HepG2 (cell line): Measurements from ENCODE around the gene UBL7. TPM values are rescaled to one million over a fixed set of nuclear protein-coding genes. Genes with fewer than 3 reads are reported as not detected.

Experiments
- ATAC-seq: fragments of 200-7000 bp; cut with Tn5 transposase; 3 replicates; pipeline ENCODE4 v1.9.1; 2020; ENCODE audit warnings: mild to moderate bottlenecking, moderate library complexity
- BruUV-seq: library from RNA; stranded (reverse); fragments of 400-500 nt; replicated peaks from 2 replicates; lab custom pipeline; 2021; lab: Mats Ljungman, UMichigan
- CTCF ChIA-PET: fragments of 300-600 bp; formaldehyde crosslinking; extraction: SDS; loops from one replicate; lab custom pipeline; 2021; ENCODE audit warnings: low total read pairs, inconsistent platforms, low intra/inter-chr PET ratio; lab: Yijun Ruan, JAX
- POLR2A ChIA-PET: fragments of 350-600 bp; sonication (Branson Sonifier 250); formaldehyde crosslinking; loops from one replicate; lab custom pipeline; 2020; ENCODE audit warnings: antibody characterized with exemption, inconsistent platforms; lab: Yijun Ruan, JAX
- DNase-seq: peaks from one replicate; pipeline ENCODE4 v3.0.0-alpha.2; 2015; ENCODE audit warnings: low spot score
- FAIRE-seq: peaks from 3 replicates; lab custom pipeline; 2011; peaks lifted over from hg19 to GRCh38; lab: Jason Lieb, UNC
- H2AFZ ChIP-seq: one replicate; pipeline ENCODE4 v1.6.1; 2011; ENCODE audit warnings: low read length, inconsistent platforms
- H3K27ac ChIP-seq: fragments of 300-600 bp; 3 replicates; pipeline ENCODE4 v1.8.0; 2011; ENCODE audit warnings: mixed run types, mild to moderate bottlenecking, mixed read lengths, low read length, inconsistent platforms; ENCODE audit not compliant: insufficient read depth; ENCODE audit errors: extremely low read length
- H3K27me3 ChIP-seq, 2 experiments: fragments of 200-600 bp in 1 of 2; 2 replicates in 1 of 2; 3 replicates in 1 of 2; pipeline versions ENCODE4 v1.6.0 to v1.8.0; 2011; ENCODE audit warnings: low read length in 2 of 2, mild to moderate bottlenecking in 2 of 2, moderate library complexity in 2 of 2, inconsistent platforms in 1 of 2; ENCODE audit not compliant: insufficient read depth in 2 of 2, control insufficient read depth in 1 of 2
- H3K36me3 ChIP-seq, 2 experiments: fragments of 200-600 bp in 1 of 2; replicated peaks in 1 of 2; 2 replicates in 1 of 2; 3 replicates in 1 of 2; pipeline versions ENCODE4 v1.5.1 to v1.8.0; 2011; ENCODE audit warnings: low read length in 2 of 2, inconsistent platforms in 1 of 2; ENCODE audit not compliant: insufficient read depth in 2 of 2, control insufficient read depth in 1 of 2
- H3K4me1 ChIP-seq: 2 replicates; pipeline ENCODE4 v1.5.1; 2012; ENCODE audit warnings: low read length, inconsistent platforms; ENCODE audit not compliant: insufficient read depth
- H3K4me2 ChIP-seq: 2 replicates; pipeline ENCODE4 v1.6.0; 2011; ENCODE audit warnings: low read depth, low read length, inconsistent platforms
- H3K4me3 ChIP-seq, 3 experiments: fragments of 200-600 bp in 1 of 3; sonication (generic), shearing (Covaris generic) in 1 of 3; replicated peaks in 1 of 3; 2 replicates each; pipeline ENCODE4 v1.5.1; 2011 to 2016; ENCODE audit warnings: low read length in 3 of 3, inconsistent platforms in 2 of 3, low read depth in 2 of 3, mild to moderate bottlenecking in 2 of 3, control low read depth in 1 of 3, mixed read lengths in 1 of 3; ENCODE audit not compliant: insufficient read depth in 1 of 3
- H3K79me2 ChIP-seq: one replicate; pipeline ENCODE4 v1.6.1; 2011; ENCODE audit warnings: low read length, inconsistent platforms; ENCODE audit not compliant: insufficient read depth
- H3K9ac ChIP-seq: 2 replicates; pipeline ENCODE4 v1.6.0; 2011; ENCODE audit warnings: mild to moderate bottlenecking, low read depth, low read length, inconsistent platforms; ENCODE audit not compliant: insufficient read depth
- H3K9me3 ChIP-seq: 2 replicates; pipeline ENCODE4 v1.5.1; 2012; ENCODE audit warnings: mild to moderate bottlenecking, low read length
- H4K20me1 ChIP-seq: 2 replicates; pipeline ENCODE4 v1.6.0; 2011; ENCODE audit warnings: inconsistent platforms, mild to moderate bottlenecking, low read length, moderate library complexity; ENCODE audit not compliant: insufficient read depth
- ARID5B ChIP-seq: IDR thresholded peaks from 2 replicates; pipeline ENCODE4 v1.4.0; 2020; ENCODE audit warnings: mild to moderate bottlenecking, missing genetic modification reagents
- FOXK2 ChIP-seq: fragments of 450-650 bp; IDR thresholded peaks from 2 replicates; pipeline ENCODE4 v1.6.1; 2016
- GATAD2A ChIP-seq: IDR thresholded peaks from 2 replicates; pipeline ENCODE4 v1.6.1; 2016
- KDM1A ChIP-seq: IDR thresholded peaks from 2 replicates; pipeline ENCODE4 v1.6.1; 2016; ENCODE audit warnings: missing compliant biosample characterization
- NR2F6 ChIP-seq, 2 experiments: IDR thresholded peaks; 2 replicates each; pipeline ENCODE4 v1.6.1; 2016; ENCODE audit warnings: antibody characterized with exemption in 1 of 2, mild to moderate bottlenecking in 1 of 2
- RARA ChIP-seq: IDR thresholded peaks from 2 replicates; pipeline ENCODE4 v1.6.1; 2016; ENCODE audit warnings: missing genetic modification reagents, missing compliant biosample characterization
- RXRB ChIP-seq: IDR thresholded peaks from 2 replicates; pipeline ENCODE4 v1.6.1; 2016; ENCODE audit warnings: borderline replicate concordance, missing genetic modification reagents, missing compliant biosample characterization
- ZNF556 ChIP-seq: sonication (generic); formaldehyde crosslinking; IDR thresholded peaks from 2 replicates; pipeline ENCODE4 v1.4.0; 2020; ENCODE audit warnings: mild to moderate bottlenecking, missing genetic modification reagents, borderline replicate concordance
- ZNF629 ChIP-seq: sonication (generic); formaldehyde crosslinking; conservative IDR thresholded peaks from 2 replicates; pipeline ENCODE4 v1.5.0; 2020; ENCODE audit warnings: missing genetic modification reagents
- ZNF768 ChIP-seq: sonication (generic); formaldehyde crosslinking; IDR thresholded peaks from 2 replicates; pipeline ENCODE4 v1.4.0; 2020; ENCODE audit warnings: missing genetic modification reagents
- WGBS: methylation state at CpG from one replicate; pipeline ENCODE4 v1.1.6; 2017; ENCODE audit warnings: low lambda C conversion rate; 5-methylcytosine and 5-hydroxymethylcytosine counted together
- in situ Hi-C: cut with HindIII; loops from 2 replicates; pipeline ENCODE4 v1.10.0; 2017; ENCODE audit warnings: low pct_unique_long_range_greater_than_20kb; ENCODE audit not compliant: extremely low pct_ligation_motif_present
- intact Hi-C: fragments of 100-400 bp; cut with micrococcal nuclease; formaldehyde crosslinking; loops from one replicate; pipeline ENCODE4 v1.10.0; 2022; ENCODE audit not compliant: unreplicated experiment
- polyA plus RNA-seq, 8 experiments: library from polyadenylated mRNA; depleted of rRNA in 3 of 8; stranded (reverse) in 7 of 8; unstranded in 1 of 8; fragments of >200 nt; fragmentation: Illumina TruSeq in 4 of 8; extraction: Trizol in 4 of 8; gene quantifications; 2 replicates each; pipeline versions ENCODE4 v1.2.1 to v1.2.3, GENCODE V29; 2011 to 2016; ENCODE audit warnings: low read depth in 4 of 8, missing spikeins in 1 of 8, mixed read lengths in 1 of 8; ENCODE audit not compliant: insufficient read depth in 1 of 8
- total RNA-seq, 5 experiments: library from RNA; depleted of rRNA; stranded (reverse); fragments of >200 nt; fragmentation: Illumina TruSeq; extraction: Trizol; gene quantifications; 2 replicates each; pipeline ENCODE4 v1.2.3, GENCODE V29; 2016; ENCODE audit warnings: low read depth in 1 of 5
- TF ChIP-seq, protein P1 (sequence below): sonication (generic); formaldehyde crosslinking; IDR thresholded peaks from 2 replicates; pipeline ENCODE4 v1.5.1; 2020; ENCODE audit warnings: mild to moderate bottlenecking, missing genetic modification reagents, moderate library complexity

The UBL7 gene
- total and polyA plus RNA-seq, 2 of the 13 experiments (the other 11 are each of a cell fraction or from before 2014, with no cell fraction given): 55.0 to 63.5 TPM

DNA sequence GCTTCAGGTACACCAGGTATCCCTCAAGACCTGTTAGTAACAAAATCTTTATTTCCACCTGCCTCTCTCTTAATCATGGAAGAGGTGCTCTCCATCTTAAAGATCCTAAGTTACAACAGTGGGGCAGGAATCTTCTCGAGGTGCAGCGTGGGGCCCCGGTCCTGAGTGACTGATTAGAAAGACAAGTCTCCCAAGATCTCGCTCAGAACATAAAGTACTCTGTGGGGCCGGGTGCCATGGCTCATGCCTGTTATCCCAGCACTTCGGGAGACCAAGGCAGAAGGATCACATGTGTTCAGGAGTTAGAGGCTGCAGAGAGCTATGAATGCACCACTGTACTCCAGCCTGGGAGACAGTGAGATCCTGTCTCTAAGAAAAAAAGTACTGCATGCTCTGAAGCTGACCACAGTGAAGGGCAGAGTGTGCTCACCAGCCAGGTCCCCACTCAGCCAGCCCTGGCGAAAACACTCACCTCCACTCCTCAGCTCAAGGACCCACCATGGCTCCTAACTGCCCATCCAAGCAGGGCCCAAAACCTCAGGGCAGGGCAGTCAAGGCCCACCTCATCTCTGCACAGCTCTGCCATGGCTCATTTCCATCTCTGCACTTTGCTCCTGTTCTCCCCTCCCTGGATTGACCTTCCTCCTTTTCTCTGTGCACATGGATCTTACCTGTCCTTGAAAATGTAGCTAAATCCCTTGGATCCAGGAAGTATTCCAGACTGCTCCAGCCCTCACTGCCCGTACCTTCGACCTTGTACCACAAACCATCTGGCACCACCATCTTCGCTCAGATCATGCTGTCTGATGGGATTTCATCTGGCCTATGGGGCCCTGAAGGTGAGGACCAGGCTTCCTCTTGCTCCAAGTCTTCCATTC is 34.3 kb downstream of the UBL7 start:
- peaks cover 0 to 1% of the 10 kb centered on the region in 2 experiments; a peak in 3 of 5 replicates for H3K36me3 ChIP-seq
- 83% methylated on average over 10 of the region's 10 CpGs for WGBS
- ATAC-seq (no peak), FAIRE-seq (peak; percentile 62), DNase-seq (no peak)
- no peak overlapping the region for H3K4me3 ChIP-seq
- no peaks in the 10 kb centered on the region for H3K9me3 ChIP-seq
- H4K20me1 ChIP-seq: peaks cover 12% of the 10 kb centered on the region
- peak overlapping the region; percentile 33 for H3K27ac ChIP-seq
- no peaks in the 10 kb centered on the region for H3K27me3 ChIP-seq
- no peak overlapping the region for H3K9ac ChIP-seq
- BruUV-seq: no TSS peak
- H3K79me2 ChIP-seq: peaks cover 63% of the 10 kb centered on the region
- CTCF ChIA-PET: no interaction called here
- H2AFZ ChIP-seq: no peak overlapping the region
- H3K4me1 ChIP-seq: peaks cover 100% of the 10 kb centered on the region
- POLR2A ChIA-PET: interaction anchor here (0.6 to 9.8 kb wide), 4 partner anchors 17 to 41 kb away, joined by 3 to 140 read pairs (median 7); partner anchors contain the start of gene UBL7
- intact Hi-C loops (no loop called here), in situ Hi-C loops (no loop called here)
- H3K4me2 ChIP-seq: peak overlapping the region; percentile 18
- no peak for TF ChIP-seq ZNF556
- TF ChIP-seq, protein P1, sequence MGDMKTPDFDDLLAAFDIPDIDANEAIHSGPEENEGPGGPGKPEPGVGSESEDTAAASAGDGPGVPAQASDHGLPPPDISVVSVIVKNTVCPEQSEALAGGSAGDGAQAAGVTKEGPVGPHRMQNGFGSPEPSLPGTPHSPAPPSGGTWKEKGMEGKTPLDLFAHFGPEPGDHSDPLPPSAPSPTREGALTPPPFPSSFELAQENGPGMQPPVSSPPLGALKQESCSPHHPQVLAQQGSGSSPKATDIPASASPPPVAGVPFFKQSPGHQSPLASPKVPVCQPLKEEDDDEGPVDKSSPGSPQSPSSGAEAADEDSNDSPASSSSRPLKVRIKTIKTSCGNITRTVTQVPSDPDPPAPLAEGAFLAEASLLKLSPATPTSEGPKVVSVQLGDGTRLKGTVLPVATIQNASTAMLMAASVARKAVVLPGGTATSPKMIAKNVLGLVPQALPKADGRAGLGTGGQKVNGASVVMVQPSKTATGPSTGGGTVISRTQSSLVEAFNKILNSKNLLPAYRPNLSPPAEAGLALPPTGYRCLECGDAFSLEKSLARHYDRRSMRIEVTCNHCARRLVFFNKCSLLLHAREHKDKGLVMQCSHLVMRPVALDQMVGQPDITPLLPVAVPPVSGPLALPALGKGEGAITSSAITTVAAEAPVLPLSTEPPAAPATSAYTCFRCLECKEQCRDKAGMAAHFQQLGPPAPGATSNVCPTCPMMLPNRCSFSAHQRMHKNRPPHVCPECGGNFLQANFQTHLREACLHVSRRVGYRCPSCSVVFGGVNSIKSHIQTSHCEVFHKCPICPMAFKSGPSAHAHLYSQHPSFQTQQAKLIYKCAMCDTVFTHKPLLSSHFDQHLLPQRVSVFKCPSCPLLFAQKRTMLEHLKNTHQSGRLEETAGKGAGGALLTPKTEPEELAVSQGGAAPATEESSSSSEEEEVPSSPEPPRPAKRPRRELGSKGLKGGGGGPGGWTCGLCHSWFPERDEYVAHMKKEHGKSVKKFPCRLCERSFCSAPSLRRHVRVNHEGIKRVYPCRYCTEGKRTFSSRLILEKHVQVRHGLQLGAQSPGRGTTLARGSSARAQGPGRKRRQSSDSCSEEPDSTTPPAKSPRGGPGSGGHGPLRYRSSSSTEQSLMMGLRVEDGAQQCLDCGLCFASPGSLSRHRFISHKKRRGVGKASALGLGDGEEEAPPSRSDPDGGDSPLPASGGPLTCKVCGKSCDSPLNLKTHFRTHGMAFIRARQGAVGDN (CRISPR knock-in tag): peak; percentile 39; the same call in 1 of the 2 replicates
- TF ChIP-seq ZNF768: peak; percentile 34; the same call in 1 of the 2 replicates
- TF ChIP-seq NR2F6 (IDR thresholded peaks at IDR 0.05): no peak
- TF ChIP-seq NR2F6 (CRISPR knock-in tag; IDR thresholded peaks at IDR 0.05): peak; percentile 31; the same call in 1 of the 2 replicates
- 0 out of 2 replicates have a peak, but pooled peaks have one; percentile 25 for TF ChIP-seq RARA (CRISPR knock-in tag)
- TF ChIP-seq GATAD2A (CRISPR knock-in tag): 0 out of 2 replicates have a peak, but pooled peaks have one; percentile 8
- peak; percentile 16; the same call in 1 of the 2 replicates for TF ChIP-seq KDM1A (CRISPR knock-in tag)
- TF ChIP-seq ZNF629: no peak
- no peak for TF ChIP-seq FOXK2
- TF ChIP-seq RXRB: 0 out of 2 replicates have a peak, but pooled peaks have one; percentile 13
- 0 out of 2 replicates have a peak, but pooled peaks have one; percentile 23 for TF ChIP-seq ARID5B (CRISPR knock-in tag)
